IMR-90 (cell line): ENCODE measurements around the gene TRMT11.

Experiments used
- CEBPB ChIP-seq: IDR thresholded peaks from 2 replicates; pipeline ENCODE4 v1.6.1; 2012; ENCODE audit warnings: low read depth, low read length, improper control_type of control experiment
- NFE2L2 ChIP-seq: fragments of 150-350 bp; IDR thresholded peaks from 2 replicates; pipeline ENCODE4 v1.6.1; 2016; ENCODE audit warnings: low read depth, mild to moderate bottlenecking, low read length
- POLR2A ChIP-seq: IDR thresholded peaks from 2 replicates; pipeline ENCODE4 v1.6.1; 2012; ENCODE audit warnings: mild to moderate bottlenecking, low read depth, low read length
- RAD21 ChIP-seq: IDR thresholded peaks from 2 replicates; pipeline ENCODE4 v1.6.1; 2012; ENCODE audit warnings: low read length, improper control_type of control experiment
- RCOR1 ChIP-seq: IDR thresholded peaks from 2 replicates; pipeline ENCODE4 v1.6.1; 2012; ENCODE audit warnings: mild to moderate bottlenecking, low read length, improper control_type of control experiment; ENCODE audit not compliant: insufficient replicate concordance
- RFX5 ChIP-seq: IDR thresholded peaks from 2 replicates; pipeline ENCODE4 v1.8.0; 2012; ENCODE audit warnings: low read depth, mild to moderate bottlenecking, low read length, moderate library complexity
- SMC3 ChIP-seq: fragments of 150-350 bp; IDR thresholded peaks from 2 replicates; pipeline ENCODE4 v1.6.1; 2016; ENCODE audit warnings: low read depth, mild to moderate bottlenecking, antibody characterized with exemption, low read length, moderate library complexity
- TF ChIP-seq, protein P1 (sequence below): conservative IDR thresholded peaks from 2 replicates; pipeline ENCODE4 v1.5.1; 2012; ENCODE audit warnings: mild to moderate bottlenecking, low read depth, low read length, improper control_type of control experiment
- TF ChIP-seq, protein P2 (sequence below): fragments of 150-350 bp; IDR thresholded peaks from 2 replicates; pipeline ENCODE4 v1.6.1; 2016; ENCODE audit warnings: low read depth, mild to moderate bottlenecking, low read length, moderate library complexity, borderline replicate concordance

DNA sequence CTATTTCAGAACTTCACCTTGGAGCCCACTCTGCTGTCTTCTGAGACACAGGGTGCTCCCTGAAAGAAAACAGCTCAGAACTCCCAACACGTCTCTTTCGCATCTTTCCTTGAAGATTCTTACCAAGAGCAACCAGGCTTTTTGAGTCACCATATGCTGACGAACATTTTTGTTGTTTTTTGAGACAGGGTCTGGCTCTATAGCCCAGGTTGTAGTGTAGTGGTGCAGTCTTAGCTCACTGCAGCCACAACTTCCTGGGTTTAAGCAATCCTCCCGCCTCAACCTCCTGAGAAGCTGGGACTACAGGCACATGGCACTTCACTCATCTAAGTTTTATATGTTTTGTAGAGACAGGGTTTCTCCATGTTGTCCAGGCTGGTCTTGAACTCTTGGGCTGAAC lies 68.5 kb downstream of the TRMT11 start:
- TF ChIP-seq POLR2A (no peak), SMC3 (no peak), NFE2L2 (no peak), RFX5 (no peak), CEBPB (no peak), RCOR1 (no peak), RAD21 (no peak)
- TF ChIP-seq, protein P1, sequence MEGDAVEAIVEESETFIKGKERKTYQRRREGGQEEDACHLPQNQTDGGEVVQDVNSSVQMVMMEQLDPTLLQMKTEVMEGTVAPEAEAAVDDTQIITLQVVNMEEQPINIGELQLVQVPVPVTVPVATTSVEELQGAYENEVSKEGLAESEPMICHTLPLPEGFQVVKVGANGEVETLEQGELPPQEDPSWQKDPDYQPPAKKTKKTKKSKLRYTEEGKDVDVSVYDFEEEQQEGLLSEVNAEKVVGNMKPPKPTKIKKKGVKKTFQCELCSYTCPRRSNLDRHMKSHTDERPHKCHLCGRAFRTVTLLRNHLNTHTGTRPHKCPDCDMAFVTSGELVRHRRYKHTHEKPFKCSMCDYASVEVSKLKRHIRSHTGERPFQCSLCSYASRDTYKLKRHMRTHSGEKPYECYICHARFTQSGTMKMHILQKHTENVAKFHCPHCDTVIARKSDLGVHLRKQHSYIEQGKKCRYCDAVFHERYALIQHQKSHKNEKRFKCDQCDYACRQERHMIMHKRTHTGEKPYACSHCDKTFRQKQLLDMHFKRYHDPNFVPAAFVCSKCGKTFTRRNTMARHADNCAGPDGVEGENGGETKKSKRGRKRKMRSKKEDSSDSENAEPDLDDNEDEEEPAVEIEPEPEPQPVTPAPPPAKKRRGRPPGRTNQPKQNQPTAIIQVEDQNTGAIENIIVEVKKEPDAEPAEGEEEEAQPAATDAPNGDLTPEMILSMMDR = no peak
- TF ChIP-seq, protein P2, sequence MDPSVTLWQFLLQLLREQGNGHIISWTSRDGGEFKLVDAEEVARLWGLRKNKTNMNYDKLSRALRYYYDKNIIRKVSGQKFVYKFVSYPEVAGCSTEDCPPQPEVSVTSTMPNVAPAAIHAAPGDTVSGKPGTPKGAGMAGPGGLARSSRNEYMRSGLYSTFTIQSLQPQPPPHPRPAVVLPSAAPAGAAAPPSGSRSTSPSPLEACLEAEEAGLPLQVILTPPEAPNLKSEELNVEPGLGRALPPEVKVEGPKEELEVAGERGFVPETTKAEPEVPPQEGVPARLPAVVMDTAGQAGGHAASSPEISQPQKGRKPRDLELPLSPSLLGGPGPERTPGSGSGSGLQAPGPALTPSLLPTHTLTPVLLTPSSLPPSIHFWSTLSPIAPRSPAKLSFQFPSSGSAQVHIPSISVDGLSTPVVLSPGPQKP = no peak
